NK-92 (cell line): ENCODE data around the gene FGD5.

ENCODE experiments used
- DNase-seq: peaks from one replicate; lab custom pipeline; 2025; ENCODE audit not compliant: unreplicated experiment; lab: John Stamatoyannopoulos, UW

FGD5 gene

DNA sequence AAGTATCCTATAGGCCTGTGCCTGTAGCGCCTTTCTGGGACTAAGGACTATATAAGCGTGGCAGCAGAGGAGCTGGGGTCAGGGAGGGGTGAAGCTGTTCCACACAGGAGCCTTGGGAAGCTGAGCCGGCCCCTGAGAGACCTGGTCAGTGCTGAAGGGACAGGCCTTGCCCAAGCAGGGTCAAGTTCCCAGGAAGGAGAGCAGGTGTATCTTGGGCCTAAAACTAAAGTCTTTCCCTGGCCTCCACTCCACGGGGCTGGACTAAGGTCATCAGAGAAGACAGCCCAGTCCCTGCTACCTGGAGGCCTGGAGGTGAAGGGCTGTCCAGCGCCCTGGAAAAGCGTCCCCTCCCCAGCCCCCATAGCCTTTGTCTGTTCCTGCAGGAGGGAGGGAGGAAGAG lies 104.7 kb downstream of the FGD5 start:
- no peak for DNase-seq

DNA sequence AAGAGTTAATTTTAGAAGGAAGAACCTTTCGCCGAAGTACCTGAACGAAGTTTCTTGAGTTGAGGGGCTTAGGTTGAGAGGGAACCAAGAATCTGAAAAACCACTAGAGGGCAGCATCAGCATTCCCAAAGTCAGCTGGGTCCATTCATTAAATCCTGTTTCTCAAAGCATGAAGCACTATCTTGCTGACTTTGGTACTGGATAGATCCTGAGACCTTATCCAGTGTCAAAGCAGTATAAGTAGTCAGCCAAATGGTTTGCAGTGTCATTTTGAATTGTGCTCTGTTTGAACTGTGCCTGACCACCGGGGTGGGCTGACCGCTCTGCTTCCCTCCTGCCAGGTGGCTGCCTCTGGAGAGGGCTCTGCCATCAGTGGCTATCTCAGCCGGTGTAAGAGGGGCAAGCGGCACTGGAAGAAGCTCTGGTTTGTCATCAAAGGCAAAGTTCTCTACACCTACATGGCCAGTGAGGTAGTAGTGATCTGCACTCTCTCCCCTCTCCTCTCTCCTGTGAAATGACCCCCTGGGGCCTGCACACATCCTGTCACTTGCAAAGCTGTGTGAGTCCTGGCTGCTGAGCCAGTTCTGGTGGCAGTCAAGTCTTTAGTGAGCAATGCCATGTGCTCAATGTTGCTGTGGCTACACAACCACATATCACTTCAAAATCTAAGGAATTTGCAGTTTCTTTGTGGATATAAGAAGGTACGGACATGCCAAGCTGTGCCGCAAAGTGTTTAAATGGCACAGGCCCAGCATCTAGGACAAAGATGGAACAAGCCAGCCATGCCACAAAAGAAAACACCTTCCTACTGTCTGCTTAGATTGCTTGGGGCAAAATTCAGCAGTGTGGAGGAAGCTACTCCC lies 107.2 kb downstream of the FGD5 start:
- no peak for DNase-seq

DNA sequence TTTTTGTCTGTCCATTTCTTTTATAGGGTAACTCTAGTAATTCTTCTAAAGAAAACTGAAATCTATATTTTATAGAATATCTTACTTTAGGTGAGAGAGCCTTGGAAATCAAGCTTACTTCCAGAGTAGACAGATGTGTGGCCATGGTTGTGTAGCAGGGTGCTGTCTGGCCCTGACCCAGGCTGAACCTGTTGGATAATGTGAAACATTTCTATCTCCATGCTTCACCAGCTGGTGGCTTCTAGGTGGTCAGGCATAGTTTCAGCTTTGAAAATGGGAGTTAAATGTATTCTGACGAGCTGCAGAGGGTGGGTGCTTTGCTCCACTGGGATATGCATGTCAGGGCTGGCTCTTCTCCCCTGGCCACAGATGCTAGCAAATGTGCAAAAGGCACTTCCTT lies 107.8 kb downstream of the FGD5 start:
- no peak for DNase-seq

DNA sequence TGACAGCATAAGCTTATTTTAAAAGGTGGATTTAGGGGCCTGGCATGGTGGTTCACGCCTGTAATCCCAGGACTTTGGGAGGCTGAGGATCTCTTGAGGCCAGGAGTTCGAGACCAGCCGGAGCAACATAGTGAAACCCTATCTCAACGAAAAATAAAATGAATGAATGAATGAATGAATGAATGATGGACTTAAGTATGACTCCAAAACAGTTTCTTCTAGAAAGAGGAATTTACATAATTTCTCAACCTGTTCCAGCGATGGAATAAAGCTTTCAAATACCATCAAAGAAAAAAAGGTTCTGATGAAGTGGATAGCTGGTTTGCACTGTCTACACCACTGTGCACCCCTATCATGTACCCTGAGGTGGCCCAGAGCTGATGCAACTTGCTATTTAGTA lies 108.5 kb downstream of the FGD5 start:
- no peak for DNase-seq

- DNase-seq: no peak
Observed at GRCh38 chr3:14929310-14930074, 110.7 kb downstream of the FGD5 start.

GRCh38 chr3:14933820-14934425 lies 115.2 kb downstream of the FGD5 start:
- DNase-seq: no peak

DNA sequence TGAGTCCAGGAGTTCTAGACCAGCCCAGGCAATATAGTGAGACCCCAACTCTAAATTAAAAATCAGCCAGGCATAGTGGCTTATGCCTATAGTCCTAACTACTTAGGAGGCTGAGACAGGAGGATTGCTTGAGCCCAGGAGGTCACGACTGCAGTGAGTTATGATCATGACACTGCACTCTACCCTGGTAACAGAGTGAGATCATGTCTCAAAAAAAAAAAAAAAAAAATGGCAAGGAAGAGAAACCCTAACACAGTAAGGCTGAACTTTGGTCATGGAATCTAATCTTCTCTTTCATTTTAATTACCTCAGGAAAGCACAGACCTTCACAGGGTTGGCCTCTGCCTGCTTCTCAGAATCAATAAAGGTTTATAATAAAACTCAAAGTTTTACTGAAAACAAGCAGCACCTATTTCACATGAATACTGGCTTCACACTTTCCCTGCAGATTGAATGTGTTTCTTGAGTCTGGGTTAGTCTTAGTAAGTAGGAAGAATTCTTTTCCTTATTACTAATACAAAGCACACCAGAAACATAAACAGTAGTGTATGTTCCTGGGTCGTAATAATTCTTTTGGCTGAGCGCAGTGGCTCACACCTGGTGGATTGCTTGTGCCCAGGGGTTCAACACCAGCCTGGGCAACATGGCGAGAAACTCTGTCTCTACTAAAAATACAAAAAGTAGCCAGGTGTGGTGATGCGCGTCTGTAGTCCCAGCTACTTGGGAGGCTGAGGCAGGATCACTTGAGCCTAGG lies 117.0 kb downstream of the FGD5 start:
- no peak for DNase-seq

GRCh38 chr3:14938954-14939353 lies 120.2 kb downstream of the FGD5 start:
- DNase-seq: no peak

GRCh38 chr3:14941871-14942270 lies 123.1 kb downstream of the FGD5 start:
- no peak for DNase-seq

- no peak for DNase-seq
Observed at GRCh38 chr3:14943042-14943441, 124.3 kb downstream of the FGD5 start.

DNA sequence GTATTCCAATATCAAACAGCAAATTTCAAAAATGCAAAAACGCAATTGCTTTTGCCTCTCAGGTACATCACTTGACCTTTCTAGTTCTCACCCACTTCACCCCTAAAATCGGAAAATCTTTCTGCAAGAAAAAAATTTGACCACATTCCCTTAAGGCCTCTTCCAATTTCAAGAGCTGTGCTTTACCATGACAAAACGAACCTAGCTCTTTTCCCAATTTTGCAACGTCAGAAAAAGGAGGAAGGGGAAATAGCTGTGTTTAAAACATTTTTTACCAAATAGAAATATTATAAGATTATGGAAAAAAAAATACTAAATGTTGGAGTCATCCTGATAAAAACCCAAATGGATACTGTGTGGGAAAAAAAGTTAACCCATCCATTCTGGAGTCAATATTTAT lies 127.5 kb downstream of the FGD5 start:
- DNase-seq: no peak

GRCh38 chr3:14946739-14947099 lies 128.0 kb downstream of the FGD5 start:
- DNase-seq: no peak

DNA sequence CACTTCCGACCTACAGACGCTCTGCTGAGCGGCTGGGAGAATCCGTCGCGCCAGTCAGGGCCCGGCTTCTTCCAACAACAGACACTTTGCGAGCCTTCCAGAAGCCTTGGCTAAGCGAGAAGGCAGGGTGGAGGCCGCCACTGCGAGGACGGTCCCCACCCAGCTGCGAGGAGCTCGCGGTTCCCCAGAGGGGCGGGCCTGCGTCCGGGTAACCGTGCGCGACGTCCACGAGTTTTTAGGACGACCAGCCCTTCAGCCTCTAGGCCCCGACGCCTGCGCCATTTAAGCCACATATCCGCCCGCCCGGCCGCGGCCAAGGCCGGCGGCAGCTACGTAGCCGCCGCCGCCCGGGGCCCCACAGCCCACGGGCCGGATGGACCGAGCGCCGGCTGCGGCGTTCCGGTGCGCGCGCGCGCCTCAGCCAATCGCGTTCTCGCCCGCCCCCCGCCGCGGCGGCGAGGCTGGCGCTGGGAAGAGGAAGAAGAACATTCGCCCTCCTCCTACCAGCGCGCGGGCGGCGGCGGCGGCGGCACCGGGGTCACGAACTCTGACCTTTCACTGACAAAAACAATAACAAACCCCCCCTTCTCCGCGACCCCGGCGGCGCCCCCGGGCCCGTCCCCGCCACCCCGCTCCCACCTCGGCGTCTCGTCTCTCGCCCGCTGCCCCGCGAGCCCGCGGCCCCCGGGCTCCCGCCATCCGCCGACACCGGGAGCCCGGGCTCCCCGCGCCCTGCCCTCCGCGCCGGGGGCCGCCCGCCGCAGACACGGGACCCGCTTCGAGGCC lies 128.5 kb downstream of the FGD5 start, which contains the start of gene NR2C2:
Gene NR2C2, plus strand, starts transcription at position 484 of the 786 bp plus-strand sequence. CDS start 56,332 bp downstream, outside the sequence.
- peak; percentile 29 for DNase-seq

DNA sequence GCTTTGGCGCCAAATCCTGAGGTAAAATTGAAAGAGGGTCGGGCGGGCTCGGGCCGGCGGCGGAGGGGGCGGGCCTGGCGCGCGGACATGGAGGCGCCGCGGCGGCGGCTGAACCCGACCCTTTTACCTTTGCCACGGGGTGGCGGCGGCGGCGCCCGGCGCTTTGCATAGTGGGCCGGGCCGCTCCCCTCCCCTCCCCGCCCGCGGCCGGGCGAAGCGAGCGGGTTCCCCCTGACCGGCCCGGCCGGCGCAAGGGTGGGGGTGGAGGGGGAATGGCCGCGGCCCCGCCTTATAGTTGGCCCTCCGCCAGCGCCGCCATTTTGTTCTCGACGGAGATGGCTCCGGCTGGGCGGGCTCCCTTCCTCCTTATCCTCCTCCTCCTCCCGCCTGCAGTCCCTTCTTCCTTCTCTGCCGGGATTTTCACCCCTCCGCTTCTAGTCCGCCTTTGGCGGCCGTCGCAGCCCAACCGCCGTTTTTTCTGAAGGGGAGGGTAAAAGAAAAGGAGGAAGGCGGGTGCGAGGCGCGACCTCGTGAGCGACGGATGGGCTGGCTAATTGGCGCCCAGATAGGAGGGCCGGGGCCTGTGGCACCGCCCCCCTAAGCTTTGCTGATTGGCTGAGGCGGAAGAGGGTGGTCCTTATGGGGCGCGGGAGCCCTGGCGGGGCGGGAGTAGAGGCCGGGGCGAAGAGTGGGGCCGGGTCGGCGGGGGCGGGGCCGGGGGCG lies 129.3 kb downstream of the FGD5 start:
- DNase-seq: peak; percentile 78

DNA sequence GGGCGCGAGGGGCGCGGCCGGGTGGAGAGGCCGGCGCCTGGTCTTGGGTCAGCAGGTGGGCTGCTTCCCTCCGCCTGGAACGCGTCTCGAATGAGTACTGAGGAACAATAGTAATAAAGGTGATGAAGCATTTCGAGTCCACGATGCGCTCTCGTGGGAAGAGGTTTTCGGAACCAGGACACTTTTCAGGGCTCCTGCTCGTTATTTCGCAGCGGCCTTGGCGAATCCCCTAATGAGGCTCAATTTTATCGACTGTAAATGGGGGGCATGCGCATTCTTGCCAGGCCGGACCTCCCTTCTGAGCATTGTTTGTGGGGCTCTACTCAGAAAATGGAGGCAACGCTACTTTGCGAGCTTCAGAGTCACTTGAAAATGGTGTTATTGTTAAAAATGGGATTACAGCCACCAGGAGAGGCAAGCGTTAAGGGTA lies 129.9 kb downstream of the FGD5 start:
- no peak for DNase-seq

DNA sequence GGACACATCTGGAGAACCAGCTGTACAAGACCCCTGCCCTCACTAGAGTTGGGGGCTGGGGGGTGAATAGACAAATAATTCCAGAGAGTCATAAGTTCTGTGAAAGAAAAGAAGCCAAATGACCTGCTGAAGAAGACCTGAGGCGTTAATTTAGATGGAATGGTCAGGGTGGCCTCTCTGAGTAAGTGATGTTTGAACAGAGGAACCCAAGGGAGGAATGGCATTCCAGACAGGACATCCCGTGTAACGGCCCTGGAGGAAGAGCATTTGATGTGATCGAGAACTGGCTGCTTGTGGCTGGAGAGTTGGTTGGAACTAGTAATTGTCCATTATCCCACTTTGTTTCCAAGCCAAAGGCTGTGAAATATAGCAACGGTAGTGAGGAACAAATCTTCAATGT lies 130.4 kb downstream of the FGD5 start:
- no peak for DNase-seq

- no peak for DNase-seq
Observed at GRCh38 chr3:14950274-14950673, 131.5 kb downstream of the FGD5 start.

DNA sequence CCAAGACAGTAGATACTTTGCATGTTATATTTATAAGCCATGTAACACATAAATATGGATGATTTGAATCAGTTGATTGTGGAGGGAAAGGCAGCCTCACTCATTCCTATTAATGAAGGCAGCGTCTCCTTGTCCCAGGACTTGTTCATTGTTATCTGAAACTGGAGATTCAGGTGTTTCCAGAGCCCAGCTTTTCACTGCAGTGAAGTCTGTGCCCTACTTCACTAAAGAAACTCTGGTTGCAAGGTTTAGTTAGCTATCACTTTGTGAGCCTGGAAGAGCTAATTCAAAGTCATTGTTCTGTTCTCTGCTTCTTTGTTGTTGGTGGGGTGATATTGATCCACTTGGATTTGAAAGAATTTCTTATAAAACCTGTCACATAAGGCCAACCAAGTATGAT lies 138.4 kb downstream of the FGD5 start:
- DNase-seq: no peak

GRCh38 chr3:14957925-14958324 lies 139.2 kb downstream of the FGD5 start:
- no peak for DNase-seq
